HepG2 (cell line): ENCODE measurements around the gene CD1C. TPM values are rescaled to one million over a fixed set of nuclear protein-coding genes. Genes with fewer than 3 reads are reported as not detected.

Experiments
- ATAC-seq: fragments of 200-7000 bp; cut with Tn5 transposase; 3 replicates; pipeline ENCODE4 v1.9.1; 2020; ENCODE audit warnings: mild to moderate bottlenecking, moderate library complexity
- BruUV-seq: library from RNA; stranded (reverse); fragments of 400-500 nt; replicated peaks from 2 replicates; lab custom pipeline; 2021; lab: Mats Ljungman, UMichigan
- CTCF ChIA-PET: fragments of 300-600 bp; formaldehyde crosslinking; extraction: SDS; loops from one replicate; lab custom pipeline; 2021; ENCODE audit warnings: low total read pairs, inconsistent platforms, low intra/inter-chr PET ratio; lab: Yijun Ruan, JAX
- POLR2A ChIA-PET: fragments of 350-600 bp; sonication (Branson Sonifier 250); formaldehyde crosslinking; loops from one replicate; lab custom pipeline; 2020; ENCODE audit warnings: antibody characterized with exemption, inconsistent platforms; lab: Yijun Ruan, JAX
- DNase-seq: peaks from one replicate; pipeline ENCODE4 v3.0.0-alpha.2; 2015; ENCODE audit warnings: low spot score
- FAIRE-seq: peaks from 3 replicates; lab custom pipeline; 2011; peaks lifted over from hg19 to GRCh38; lab: Jason Lieb, UNC
- H2AFZ ChIP-seq: one replicate; pipeline ENCODE4 v1.6.1; 2011; ENCODE audit warnings: low read length, inconsistent platforms
- H3K27ac ChIP-seq: fragments of 300-600 bp; 3 replicates; pipeline ENCODE4 v1.8.0; 2011; ENCODE audit warnings: mixed run types, mild to moderate bottlenecking, mixed read lengths, low read length, inconsistent platforms; ENCODE audit not compliant: insufficient read depth; ENCODE audit errors: extremely low read length
- H3K27me3 ChIP-seq, 2 experiments: fragments of 200-600 bp in 1 of 2; 2 replicates in 1 of 2; 3 replicates in 1 of 2; pipeline versions ENCODE4 v1.6.0 to v1.8.0; 2011; ENCODE audit warnings: low read length in 2 of 2, mild to moderate bottlenecking in 2 of 2, moderate library complexity in 2 of 2, inconsistent platforms in 1 of 2; ENCODE audit not compliant: insufficient read depth in 2 of 2, control insufficient read depth in 1 of 2
- H3K36me3 ChIP-seq, 2 experiments: fragments of 200-600 bp in 1 of 2; replicated peaks in 1 of 2; 2 replicates in 1 of 2; 3 replicates in 1 of 2; pipeline versions ENCODE4 v1.5.1 to v1.8.0; 2011; ENCODE audit warnings: low read length in 2 of 2, inconsistent platforms in 1 of 2; ENCODE audit not compliant: insufficient read depth in 2 of 2, control insufficient read depth in 1 of 2
- H3K4me1 ChIP-seq: 2 replicates; pipeline ENCODE4 v1.5.1; 2012; ENCODE audit warnings: low read length, inconsistent platforms; ENCODE audit not compliant: insufficient read depth
- H3K4me2 ChIP-seq: 2 replicates; pipeline ENCODE4 v1.6.0; 2011; ENCODE audit warnings: low read depth, low read length, inconsistent platforms
- H3K4me3 ChIP-seq, 3 experiments: fragments of 200-600 bp in 1 of 3; sonication (generic), shearing (Covaris generic) in 1 of 3; replicated peaks in 1 of 3; 2 replicates each; pipeline ENCODE4 v1.5.1; 2011 to 2016; ENCODE audit warnings: low read length in 3 of 3, inconsistent platforms in 2 of 3, low read depth in 2 of 3, mild to moderate bottlenecking in 2 of 3, control low read depth in 1 of 3, mixed read lengths in 1 of 3; ENCODE audit not compliant: insufficient read depth in 1 of 3
- H3K79me2 ChIP-seq: one replicate; pipeline ENCODE4 v1.6.1; 2011; ENCODE audit warnings: low read length, inconsistent platforms; ENCODE audit not compliant: insufficient read depth
- H3K9ac ChIP-seq: 2 replicates; pipeline ENCODE4 v1.6.0; 2011; ENCODE audit warnings: mild to moderate bottlenecking, low read depth, low read length, inconsistent platforms; ENCODE audit not compliant: insufficient read depth
- H3K9me3 ChIP-seq: 2 replicates; pipeline ENCODE4 v1.5.1; 2012; ENCODE audit warnings: mild to moderate bottlenecking, low read length
- H4K20me1 ChIP-seq: 2 replicates; pipeline ENCODE4 v1.6.0; 2011; ENCODE audit warnings: inconsistent platforms, mild to moderate bottlenecking, low read length, moderate library complexity; ENCODE audit not compliant: insufficient read depth
- AHR ChIP-seq: IDR thresholded peaks from 2 replicates; pipeline ENCODE4 v1.6.1; 2018; ENCODE audit warnings: missing genetic modification reagents, missing compliant biosample characterization
- BORCS8-MEF2B ChIP-seq: sonication (generic); formaldehyde crosslinking; IDR thresholded peaks from 2 replicates; pipeline ENCODE4 v1.8.0; 2022; ENCODE audit warnings: mild to moderate bottlenecking, missing genetic modification reagents
- EHMT2 ChIP-seq: fragments of 200-600 bp; sonication (generic); IDR thresholded peaks from 2 replicates; pipeline ENCODE4 v1.7.0; 2017; ENCODE audit warnings: antibody characterized with exemption, low read depth, low read length, borderline replicate concordance
- FOSL2 ChIP-seq: sonication (generic); formaldehyde crosslinking; IDR thresholded peaks from 2 replicates; pipeline ENCODE4 v1.4.0; 2020; ENCODE audit warnings: missing genetic modification reagents
- FOXO4 ChIP-seq: sonication (generic); formaldehyde crosslinking; conservative IDR thresholded peaks from 2 replicates; pipeline ENCODE4 v1.8.1; 2023; ENCODE audit warnings: missing genetic modification reagents
- GPN1 ChIP-seq: sonication (generic); formaldehyde crosslinking; IDR thresholded peaks from 2 replicates; pipeline ENCODE4 v1.5.1; 2020; ENCODE audit warnings: missing genetic modification reagents, borderline replicate concordance
- PAWR ChIP-seq: sonication (generic); formaldehyde crosslinking; IDR thresholded peaks from 2 replicates; pipeline ENCODE4 v1.4.0; 2020; ENCODE audit warnings: missing genetic modification reagents, mild to moderate bottlenecking, borderline replicate concordance
- SYNCRIP ChIP-seq: fragments of 200-400 bp; formaldehyde crosslinking; IDR thresholded peaks from 2 replicates; pipeline ENCODE4 v1.6.1; 2018; ENCODE audit warnings: mild to moderate bottlenecking, low read depth, low read length; ENCODE audit not compliant: insufficient read depth
- TGIF2 ChIP-seq: IDR thresholded peaks from 2 replicates; pipeline ENCODE4 v1.6.1; 2016; ENCODE audit warnings: control low read depth, missing compliant biosample characterization
- THAP7 ChIP-seq: sonication (generic); formaldehyde crosslinking; IDR thresholded peaks from 2 replicates; pipeline ENCODE4 v1.8.1; 2023; ENCODE audit warnings: mild to moderate bottlenecking, missing genetic modification reagents
- ZFY ChIP-seq: sonication (generic); formaldehyde crosslinking; IDR thresholded peaks from 2 replicates; pipeline ENCODE4 v1.4.0; 2020; ENCODE audit warnings: missing genetic modification reagents
- ZNF343 ChIP-seq: sonication (generic); formaldehyde crosslinking; IDR thresholded peaks from 2 replicates; pipeline ENCODE4 v1.4.0; 2020; ENCODE audit warnings: mild to moderate bottlenecking, missing genetic modification reagents
- ZNF552 ChIP-seq: sonication (generic); formaldehyde crosslinking; IDR thresholded peaks from 2 replicates; pipeline ENCODE4 v1.9.0; 2022; ENCODE audit warnings: missing genetic modification reagents, mild to moderate bottlenecking, borderline replicate concordance
- ZNF607 ChIP-seq: sonication (generic); formaldehyde crosslinking; IDR thresholded peaks from 2 replicates; pipeline ENCODE4 v1.5.1; 2020; ENCODE audit warnings: missing genetic modification reagents, mild to moderate bottlenecking, borderline replicate concordance
- ZNF790 ChIP-seq: sonication (generic); formaldehyde crosslinking; IDR thresholded peaks from 2 replicates; pipeline ENCODE4 v1.8.0; 2022; ENCODE audit warnings: missing genetic modification reagents, mild to moderate bottlenecking, borderline replicate concordance
- WGBS: methylation state at CpG from one replicate; pipeline ENCODE4 v1.1.6; 2017; ENCODE audit warnings: low lambda C conversion rate; 5-methylcytosine and 5-hydroxymethylcytosine counted together
- in situ Hi-C: cut with HindIII; loops from 2 replicates; pipeline ENCODE4 v1.10.0; 2017; ENCODE audit warnings: low pct_unique_long_range_greater_than_20kb; ENCODE audit not compliant: extremely low pct_ligation_motif_present
- intact Hi-C: fragments of 100-400 bp; cut with micrococcal nuclease; formaldehyde crosslinking; loops from one replicate; pipeline ENCODE4 v1.10.0; 2022; ENCODE audit not compliant: unreplicated experiment
- polyA plus RNA-seq, 8 experiments: library from polyadenylated mRNA; depleted of rRNA in 3 of 8; stranded (reverse) in 7 of 8; unstranded in 1 of 8; fragments of >200 nt; fragmentation: Illumina TruSeq in 4 of 8; extraction: Trizol in 4 of 8; gene quantifications; 2 replicates each; pipeline versions ENCODE4 v1.2.1 to v1.2.3, GENCODE V29; 2011 to 2016; ENCODE audit warnings: low read depth in 4 of 8, missing spikeins in 1 of 8, mixed read lengths in 1 of 8; ENCODE audit not compliant: insufficient read depth in 1 of 8
- total RNA-seq, 5 experiments: library from RNA; depleted of rRNA; stranded (reverse); fragments of >200 nt; fragmentation: Illumina TruSeq; extraction: Trizol; gene quantifications; 2 replicates each; pipeline ENCODE4 v1.2.3, GENCODE V29; 2016; ENCODE audit warnings: low read depth in 1 of 5
- TF ChIP-seq, protein P1 (sequence below): IDR thresholded peaks from 2 replicates; pipeline ENCODE4 v1.6.1; 2016; ENCODE audit warnings: missing compliant biosample characterization, missing genetic modification reagents, borderline replicate concordance
- TF ChIP-seq, protein P2 (sequence below): fragments of 450-650 bp; IDR thresholded peaks from 2 replicates; pipeline ENCODE4 v1.6.1; 2016
- TF ChIP-seq, protein P3 (sequence below): sonication (generic); formaldehyde crosslinking; IDR thresholded peaks from 2 replicates; pipeline ENCODE4 v1.5.1; 2020; ENCODE audit warnings: mild to moderate bottlenecking, missing genetic modification reagents, borderline replicate concordance

Gene CD1C
- total and polyA plus RNA-seq, 2 of the 13 experiments (the other 11 are each of a cell fraction or from before 2014, with no cell fraction given), result not detected

GRCh38 chr1:158323866-158324265 lies 34.1 kb downstream of the CD1C start (continued):
- TF ChIP-seq ZNF790 (CRISPR knock-in tag), result no peak
- no peak for TF ChIP-seq SYNCRIP
- TF ChIP-seq THAP7 (CRISPR knock-in tag), result no peak
- no peak for TF ChIP-seq BORCS8-MEF2B (CRISPR knock-in tag)
- TF ChIP-seq ZFY, result no peak
- TF ChIP-seq, protein P1, sequence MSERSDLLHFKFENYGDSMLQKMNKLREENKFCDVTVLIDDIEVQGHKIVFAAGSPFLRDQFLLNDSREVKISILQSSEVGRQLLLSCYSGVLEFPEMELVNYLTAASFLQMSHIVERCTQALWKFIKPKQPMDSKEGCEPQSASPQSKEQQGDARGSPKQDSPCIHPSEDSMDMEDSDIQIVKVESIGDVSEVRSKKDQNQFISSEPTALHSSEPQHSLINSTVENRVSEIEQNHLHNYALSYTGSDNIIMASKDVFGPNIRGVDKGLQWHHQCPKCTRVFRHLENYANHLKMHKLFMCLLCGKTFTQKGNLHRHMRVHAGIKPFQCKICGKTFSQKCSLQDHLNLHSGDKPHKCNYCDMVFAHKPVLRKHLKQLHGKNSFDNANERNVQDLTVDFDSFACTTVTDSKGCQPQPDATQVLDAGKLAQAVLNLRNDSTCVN (CRISPR knock-in tag), result no peak

GRCh38 chr1:158324395-158324794 lies 34.7 kb downstream of the CD1C start:
- POLR2A ChIA-PET, result no interaction called here
- Histone ChIP-seq H3K27ac (no peak overlapping the region), H3K9ac (no peak overlapping the region), H3K4me3 (no peak overlapping the region), H3K9me3 (peaks cover 33% of the 10 kb centered on the region), H3K36me3 (no peaks in the 10 kb centered on the region), H3K27me3 (no peaks in the 10 kb centered on the region), H4K20me1 (no peaks in the 10 kb centered on the region), H3K79me2 (no peaks in the 10 kb centered on the region), H3K4me1 (no peaks in the 10 kb centered on the region), H3K4me2 (no peak overlapping the region), H2AFZ (no peak overlapping the region)
- in situ Hi-C loops (no loop called here), intact Hi-C loops (no loop called here)
- CTCF ChIA-PET, result no interaction called here
- TF ChIP-seq ZNF607 (CRISPR knock-in tag) (no peak), GPN1 (CRISPR knock-in tag) (no peak), FOXO4 (CRISPR knock-in tag) (no peak), TGIF2 (CRISPR knock-in tag) (no peak), EHMT2 (no peak), PAWR (no peak), ZNF343 (CRISPR knock-in tag) (no peak), ZNF552 (CRISPR knock-in tag) (no peak), FOSL2 (CRISPR knock-in tag) (no peak), AHR (no peak)
- TF ChIP-seq, protein P2, sequence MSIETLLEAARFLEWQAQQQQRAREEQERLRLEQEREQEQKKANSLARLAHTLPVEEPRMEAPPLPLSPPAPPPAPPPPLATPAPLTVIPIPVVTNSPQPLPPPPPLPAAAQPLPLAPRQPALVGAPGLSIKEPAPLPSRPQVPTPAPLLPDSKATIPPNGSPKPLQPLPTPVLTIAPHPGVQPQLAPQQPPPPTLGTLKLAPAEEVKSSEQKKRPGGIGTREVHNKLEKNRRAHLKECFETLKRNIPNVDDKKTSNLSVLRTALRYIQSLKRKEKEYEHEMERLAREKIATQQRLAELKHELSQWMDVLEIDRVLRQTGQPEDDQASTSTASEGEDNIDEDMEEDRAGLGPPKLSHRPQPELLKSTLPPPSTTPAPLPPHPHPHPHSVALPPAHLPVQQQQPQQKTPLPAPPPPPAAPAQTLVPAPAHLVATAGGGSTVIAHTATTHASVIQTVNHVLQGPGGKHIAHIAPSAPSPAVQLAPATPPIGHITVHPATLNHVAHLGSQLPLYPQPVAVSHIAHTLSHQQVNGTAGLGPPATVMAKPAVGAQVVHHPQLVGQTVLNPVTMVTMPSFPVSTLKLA, result no peak
- TF ChIP-seq, protein P3, sequence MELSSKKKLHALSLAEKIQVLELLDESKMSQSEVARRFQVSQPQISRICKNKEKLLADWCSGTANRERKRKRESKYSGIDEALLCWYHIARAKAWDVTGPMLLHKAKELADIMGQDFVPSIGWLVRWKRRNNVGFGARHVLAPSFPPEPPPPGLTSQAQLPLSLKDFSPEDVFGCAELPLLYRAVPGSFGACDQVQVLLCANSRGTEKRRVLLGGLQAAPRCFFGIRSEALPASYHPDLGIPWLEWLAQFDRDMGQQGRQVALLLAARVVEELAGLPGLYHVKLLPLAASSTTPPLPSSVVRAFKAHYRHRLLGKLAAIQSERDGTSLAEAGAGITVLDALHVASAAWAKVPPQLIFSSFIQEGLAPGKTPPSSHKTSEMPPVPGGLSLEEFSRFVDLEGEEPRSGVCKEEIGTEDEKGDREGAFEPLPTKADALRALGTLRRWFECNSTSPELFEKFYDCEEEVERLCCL (CRISPR knock-in tag), result no peak
- WGBS, result 52% methylated on average over 4 of the region's 4 CpGs
- no peak for DNase-seq
- BruUV-seq, result no TSS peak
- FAIRE-seq, result no peak
- ATAC-seq, result no peak
